ENCODE data around the gene HECW1. TPM values are rescaled to one million over a fixed set of nuclear protein-coding genes. Genes with fewer than 3 reads are reported as not detected.

The HECW1 gene
- total RNA-seq, 2 donors from 2014 or later = not detected

GRCh38 chr7:43379210-43379609 is 266.8 kb downstream of the HECW1 start:
- H3K9me3 Mint-ChIP-seq = peaks cover 0 to 8% of the 10 kb centered on the region in 2 donors
- ATAC-seq (no peak), DNase-seq (ENCODE audit: low spot score in 2 of 2) (no peak)
- H3K27ac Mint-ChIP-seq = no peak overlapping the region
- H3K36me3 Mint-ChIP-seq = peaks cover 0 to 5% of the 10 kb centered on the region in 2 donors

- Mint-ChIP-seq H3K9me3 (peaks cover 5 to 16% of the 10 kb centered on the region in 2 donors), H3K36me3 (peaks cover 0 to 27% of the 10 kb centered on the region in 2 donors), H3K27ac (no peak overlapping the region)
- DNase-seq (ENCODE audit: low spot score in 2 of 2) (no peak), ATAC-seq (no peak)
These were observed 272.3 kb downstream of the HECW1 start for GRCh38 chr7:43384616-43385308.

DNA sequence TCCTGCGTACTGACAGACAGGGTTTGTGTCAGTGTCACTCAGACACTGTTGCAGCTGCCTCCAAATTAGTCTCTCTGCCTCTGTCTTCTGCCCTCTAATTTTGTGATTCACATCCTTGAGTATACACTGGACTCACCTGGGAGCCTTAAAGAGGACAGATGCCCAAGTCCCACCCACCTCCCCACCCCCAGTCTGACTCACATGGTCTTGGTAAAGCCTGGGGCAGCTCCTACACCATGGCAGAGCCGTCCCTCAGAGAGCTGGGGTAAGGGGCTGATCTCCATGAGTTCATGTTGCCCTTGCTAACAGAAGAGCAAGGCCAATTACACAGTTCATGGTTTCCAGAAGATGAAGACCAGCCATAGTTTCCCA is 272.8 kb downstream of the HECW1 start:
- peaks cover 0 to 27% of the 10 kb centered on the region in 2 donors for H3K36me3 Mint-ChIP-seq
- no peak for ATAC-seq
- no peak for DNase-seq (ENCODE audit: low spot score in 2 of 2)
- peaks cover 5 to 16% of the 10 kb centered on the region in 2 donors for H3K9me3 Mint-ChIP-seq
- H3K27ac Mint-ChIP-seq = no peak overlapping the region

DNA sequence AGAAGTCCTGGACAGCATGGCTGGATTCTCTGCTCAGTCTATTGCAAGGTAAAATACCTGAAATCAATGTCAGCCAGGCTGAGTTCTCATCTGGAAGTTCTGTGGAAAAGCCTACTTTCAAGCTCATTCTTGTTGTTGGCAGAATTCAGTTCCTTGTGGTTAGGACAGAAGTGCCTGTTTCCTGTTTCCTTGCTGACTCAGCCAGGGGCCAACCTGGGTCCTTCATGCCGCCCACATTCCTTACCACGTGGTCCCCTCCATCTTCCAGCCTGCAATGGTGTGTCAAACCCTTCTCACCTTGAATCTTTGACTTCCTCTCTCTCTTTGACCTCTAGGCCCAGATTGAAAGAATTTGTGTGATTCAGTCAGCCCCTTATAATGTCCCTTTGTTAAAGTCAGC is 273.4 kb downstream of the HECW1 start:
- ATAC-seq = peak; percentile 38 to 75
- Mint-ChIP-seq H3K9me3 (peaks cover 5 to 16% of the 10 kb centered on the region in 2 donors), H3K36me3 (peaks cover 0 to 27% of the 10 kb centered on the region in 2 donors), H3K27ac (peak overlapping the region; percentile 45 to 75)
- no peak for DNase-seq (ENCODE audit: low spot score in 2 of 2)

DNA sequence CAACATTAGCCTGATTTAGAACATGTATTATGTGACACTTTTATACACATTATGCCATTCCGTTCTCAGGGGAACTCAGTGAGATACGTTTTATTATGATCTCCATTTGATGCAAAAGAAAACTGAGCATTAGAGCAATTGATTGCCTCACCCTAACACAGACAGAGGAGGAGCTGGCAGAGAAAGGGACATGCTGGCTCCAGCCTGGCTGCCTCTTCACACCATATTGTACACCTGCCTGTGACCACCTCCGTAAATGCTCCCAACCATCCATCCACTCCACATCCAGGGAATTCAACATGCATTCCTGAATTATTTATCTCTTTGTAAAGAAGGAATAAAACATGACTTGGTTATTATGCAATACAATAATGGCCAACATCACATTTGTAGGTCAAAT is 275.5 kb downstream of the HECW1 start:
- ATAC-seq (no peak), DNase-seq (ENCODE audit: low spot score in 2 of 2) (no peak)
- peak overlapping the region in 1 of 2 donors; percentile 46 for H3K27ac Mint-ChIP-seq
- peaks cover 5 to 16% of the 10 kb centered on the region in 2 donors for H3K9me3 Mint-ChIP-seq
- peaks cover 0 to 27% of the 10 kb centered on the region in 2 donors for H3K36me3 Mint-ChIP-seq

DNA sequence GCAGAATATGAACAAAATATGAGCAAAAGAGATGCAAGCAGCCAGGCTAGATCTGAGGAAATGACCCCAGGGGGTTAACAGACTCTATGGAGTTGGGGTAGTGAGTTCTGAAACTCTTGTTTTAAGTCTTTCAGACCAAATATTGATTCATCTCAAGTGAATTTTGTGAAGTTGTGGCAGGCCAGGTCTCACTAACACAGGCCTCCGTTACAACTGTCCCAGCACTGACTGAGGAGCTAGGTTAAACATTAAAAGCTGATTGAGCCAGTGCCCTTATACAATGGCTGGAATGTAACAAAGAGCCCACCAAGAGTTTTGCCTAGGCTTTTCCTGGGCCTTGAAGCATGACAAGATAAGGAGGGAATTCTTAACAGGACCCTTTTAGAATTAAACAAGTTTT is 278.1 kb downstream of the HECW1 start:
- Mint-ChIP-seq H3K36me3 (peaks cover 0 to 15% of the 10 kb centered on the region in 2 donors), H3K27ac (no peak overlapping the region), H3K9me3 (peaks cover 5 to 8% of the 10 kb centered on the region in 2 donors)
- DNase-seq (ENCODE audit: low spot score in 2 of 2) = no peak
- no peak for ATAC-seq

DNA sequence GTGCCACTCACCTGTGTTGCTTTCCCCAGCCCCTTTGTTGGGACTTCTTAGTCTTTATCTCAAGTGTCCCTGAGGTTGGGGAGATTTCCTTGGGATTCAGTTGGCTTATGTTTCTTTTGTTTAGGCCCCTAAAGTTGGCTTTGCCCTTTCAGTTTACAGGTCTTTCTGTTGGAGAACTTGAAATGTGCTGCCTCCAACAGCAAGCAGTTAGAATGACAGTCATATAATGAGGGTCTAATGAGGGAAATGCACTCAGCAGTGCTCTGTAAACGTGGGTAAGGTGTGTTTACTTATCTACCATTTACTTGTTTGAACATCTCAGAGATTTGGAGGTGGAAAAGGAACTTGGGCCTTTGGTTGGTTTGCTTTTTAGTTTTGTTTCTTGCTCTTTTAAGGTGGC is 279.1 kb downstream of the HECW1 start:
- ATAC-seq (no peak), DNase-seq (ENCODE audit: low spot score in 2 of 2) (no peak)
- H3K9me3 Mint-ChIP-seq = no peaks in the 10 kb centered on the region
- H3K27ac Mint-ChIP-seq = no peak overlapping the region
- peaks cover 0 to 7% of the 10 kb centered on the region in 2 donors for H3K36me3 Mint-ChIP-seq

DNA sequence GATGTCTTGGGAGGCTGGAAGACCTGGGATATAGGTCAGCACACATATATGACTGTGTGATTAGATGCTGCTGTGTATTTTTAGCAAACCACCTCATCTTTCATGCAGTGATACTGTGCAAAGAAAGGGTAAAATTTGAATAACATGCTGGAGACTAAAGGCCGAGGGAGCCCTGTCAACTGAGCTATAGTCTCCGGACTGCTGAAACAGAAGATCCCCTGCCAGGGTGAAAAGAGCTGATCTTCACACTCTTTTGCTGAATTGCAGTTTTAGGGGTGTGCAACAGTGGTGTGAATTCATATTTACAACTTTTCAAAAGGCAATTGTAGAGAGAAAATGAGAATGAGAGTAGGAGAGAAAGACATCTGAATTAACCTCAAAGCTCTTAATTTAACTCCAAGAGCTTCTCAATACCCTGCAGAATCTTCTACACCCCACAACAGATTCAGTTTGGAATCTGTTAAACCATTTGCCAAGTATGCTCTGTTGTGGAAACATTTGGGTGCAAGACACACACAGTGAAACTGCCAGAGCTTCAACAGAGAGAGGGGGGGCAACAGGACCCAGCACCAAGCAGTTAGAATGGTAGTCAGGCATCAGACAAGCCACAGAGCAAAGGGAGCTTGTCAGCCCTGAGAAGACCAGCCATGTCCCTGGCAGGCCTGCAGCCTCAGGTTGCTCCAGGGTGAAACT is 280.3 kb downstream of the HECW1 start:
- no peaks in the 10 kb centered on the region for H3K9me3 Mint-ChIP-seq
- H3K36me3 Mint-ChIP-seq = no peaks in the 10 kb centered on the region
- H3K27ac Mint-ChIP-seq = no peak overlapping the region
- DNase-seq (ENCODE audit: low spot score in 2 of 2) (no peak), ATAC-seq (no peak)

DNA sequence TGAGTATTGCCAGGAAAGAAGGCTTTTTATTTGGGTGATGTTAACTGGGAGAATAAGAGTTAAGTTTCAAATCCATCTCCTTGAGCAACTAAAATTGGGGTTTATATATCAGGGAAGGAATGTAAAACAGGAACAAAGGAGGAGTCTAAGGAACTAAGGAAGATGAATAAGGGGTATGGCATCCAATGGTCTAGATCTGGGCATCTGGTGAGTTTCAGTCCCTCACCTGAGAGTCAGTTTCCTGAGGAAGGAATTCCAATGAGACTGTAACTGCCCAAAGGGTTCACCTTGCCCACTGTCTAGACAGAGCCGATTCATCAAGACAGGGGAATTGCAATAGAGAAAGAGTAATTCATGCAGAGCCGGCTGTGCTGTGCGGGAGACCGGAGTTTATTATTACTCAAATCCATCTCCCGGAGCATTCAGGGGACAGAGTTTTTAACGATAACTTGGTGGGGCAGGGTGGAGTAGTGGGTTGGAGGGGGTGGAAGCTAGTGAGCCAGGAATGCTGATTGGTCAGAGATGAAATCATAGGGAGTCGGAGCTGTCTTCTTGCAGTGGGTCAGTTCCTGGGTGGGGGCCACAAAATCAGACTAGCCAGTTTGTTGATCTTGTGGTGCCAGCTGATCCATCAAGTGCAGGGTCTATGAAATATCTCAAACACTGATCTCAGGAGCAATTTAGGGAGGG is 282.1 kb downstream of the HECW1 start:
- Mint-ChIP-seq H3K36me3 (no peaks in the 10 kb centered on the region), H3K9me3 (no peaks in the 10 kb centered on the region), H3K27ac (no peak overlapping the region)
- DNase-seq (ENCODE audit: low spot score in 2 of 2) (no peak), ATAC-seq (no peak)

DNA sequence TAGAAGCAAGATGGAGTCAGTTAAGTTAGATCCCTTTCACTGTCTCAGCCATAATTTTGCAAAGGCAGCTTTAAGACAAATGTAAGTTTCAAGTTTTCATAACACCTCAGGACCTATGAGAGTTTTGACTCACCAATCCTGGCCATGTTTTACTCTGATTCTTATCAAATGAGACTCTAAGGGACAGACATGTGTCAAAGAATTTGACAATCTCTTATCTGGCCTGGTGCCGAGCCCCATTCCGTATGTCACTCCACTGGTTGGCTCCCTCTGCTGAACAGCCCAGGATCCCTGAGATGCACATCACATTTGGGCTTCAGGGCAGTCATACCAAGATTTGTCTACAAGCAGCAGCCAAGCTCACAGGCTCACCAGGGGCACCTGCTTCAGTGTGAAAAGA is 282.9 kb downstream of the HECW1 start:
- H3K27ac Mint-ChIP-seq = no peak overlapping the region
- H3K9me3 Mint-ChIP-seq = no peaks in the 10 kb centered on the region
- ATAC-seq = no peak
- no peak for DNase-seq (ENCODE audit: low spot score in 2 of 2)
- no peaks in the 10 kb centered on the region for H3K36me3 Mint-ChIP-seq

DNA sequence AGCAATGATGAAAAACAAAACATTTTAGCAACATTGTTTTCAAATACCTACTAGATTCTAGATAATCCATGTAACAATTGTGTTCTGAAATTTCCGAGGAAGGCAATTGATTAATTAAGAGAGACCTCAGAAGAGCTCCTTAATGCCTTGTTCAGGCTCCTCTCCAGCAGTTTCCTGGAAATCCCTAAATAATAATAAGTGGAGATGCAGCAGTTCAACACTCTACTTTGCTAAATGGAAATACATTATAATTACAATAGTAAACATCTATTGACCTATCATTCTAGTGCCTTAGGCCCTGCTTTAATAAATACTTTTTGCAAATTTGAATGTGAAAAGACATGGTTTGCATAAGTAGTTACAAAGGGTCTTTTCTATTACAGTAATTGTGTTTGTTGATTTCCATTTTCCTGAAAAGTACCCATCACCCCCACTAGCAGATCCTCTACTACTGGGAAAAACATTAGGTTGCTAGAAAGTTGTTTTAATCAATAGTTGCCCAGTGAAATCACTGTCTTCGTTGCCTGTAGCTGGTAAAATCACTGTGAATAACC is 283.8 kb downstream of the HECW1 start:
- no peaks in the 10 kb centered on the region for H3K36me3 Mint-ChIP-seq
- no peak for DNase-seq (ENCODE audit: low spot score in 2 of 2)
- H3K9me3 Mint-ChIP-seq = no peaks in the 10 kb centered on the region
- no peak for ATAC-seq
- H3K27ac Mint-ChIP-seq = no peak overlapping the region

DNA sequence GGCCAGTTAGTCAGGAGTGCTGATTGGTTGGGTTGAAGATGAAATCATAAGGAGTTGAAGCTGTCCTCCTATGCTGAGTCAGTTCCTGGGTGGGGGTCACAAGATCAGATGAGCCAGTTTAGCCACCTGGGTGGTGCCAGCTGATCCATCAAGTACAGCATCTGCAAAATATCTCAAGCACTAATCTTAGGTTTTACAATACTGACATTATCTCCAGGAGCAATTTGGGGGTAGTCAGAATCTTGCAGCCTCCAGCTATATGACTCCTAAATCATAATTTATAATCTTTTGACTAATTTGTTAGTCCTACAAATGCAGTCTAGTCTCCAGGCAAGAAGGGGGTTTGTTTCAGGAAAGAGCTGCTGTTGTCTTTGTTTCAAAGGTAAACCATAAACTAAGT is 286.4 kb downstream of the HECW1 start:
- H3K36me3 Mint-ChIP-seq = no peaks in the 10 kb centered on the region
- no peak for ATAC-seq
- no peak overlapping the region for H3K27ac Mint-ChIP-seq
- no peak for DNase-seq (ENCODE audit: low spot score in 2 of 2)
- H3K9me3 Mint-ChIP-seq = no peaks in the 10 kb centered on the region

DNA sequence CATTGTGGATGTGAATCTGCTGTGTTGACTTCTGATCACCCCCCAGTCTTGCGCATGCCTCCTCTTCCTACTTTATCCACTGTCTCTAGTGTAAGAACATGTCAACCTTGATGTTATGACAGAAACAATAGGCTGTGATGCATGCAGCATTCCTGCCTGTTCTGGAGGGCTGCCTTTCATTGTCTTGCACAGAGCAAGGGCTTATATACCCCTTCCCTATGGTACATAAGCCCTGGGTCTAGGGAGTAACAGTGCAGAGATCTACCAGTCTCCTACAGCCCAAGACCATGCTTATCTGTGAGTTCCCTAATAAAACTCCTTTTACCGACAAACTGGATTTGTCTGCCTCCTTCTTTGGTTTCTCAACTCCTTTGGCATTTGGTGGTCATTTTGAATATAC is 293.5 kb downstream of the HECW1 start:
- DNase-seq (ENCODE audit: low spot score in 2 of 2) = no peak
- Mint-ChIP-seq H3K27ac (no peak overlapping the region), H3K9me3 (no peaks in the 10 kb centered on the region), H3K36me3 (no peaks in the 10 kb centered on the region)
- ATAC-seq = no peak

DNA sequence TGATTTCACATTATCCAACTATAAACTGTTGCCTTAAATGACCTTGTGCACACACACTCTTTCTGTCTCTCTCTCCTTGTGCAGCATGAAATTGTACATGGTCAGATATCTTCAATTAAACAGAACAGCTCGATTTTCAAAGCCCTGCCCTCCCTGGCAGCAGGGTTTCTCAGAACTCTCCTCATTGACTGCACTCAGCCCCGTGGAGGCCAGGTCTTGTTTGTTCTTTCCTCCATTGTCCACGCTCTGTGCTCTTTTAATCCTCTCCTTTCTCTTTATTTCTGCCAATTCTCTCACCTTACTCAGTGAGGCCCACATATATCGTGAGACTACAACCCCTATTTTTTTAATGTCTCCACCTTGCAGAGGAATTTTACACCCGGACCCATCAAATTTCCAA is 294.5 kb downstream of the HECW1 start:
- Mint-ChIP-seq H3K9me3 (no peaks in the 10 kb centered on the region), H3K27ac (peak overlapping the region in 1 of 2 donors; percentile 0), H3K36me3 (no peaks in the 10 kb centered on the region)
- no peak for ATAC-seq
- DNase-seq (ENCODE audit: low spot score in 2 of 2) = no peak

GRCh38 chr7:43408981-43409380 is 296.5 kb downstream of the HECW1 start:
- DNase-seq (ENCODE audit: low spot score in 2 of 2) (no peak), ATAC-seq (no peak)
- Mint-ChIP-seq H3K36me3 (no peaks in the 10 kb centered on the region), H3K9me3 (no peaks in the 10 kb centered on the region), H3K27ac (no peak overlapping the region)

DNA sequence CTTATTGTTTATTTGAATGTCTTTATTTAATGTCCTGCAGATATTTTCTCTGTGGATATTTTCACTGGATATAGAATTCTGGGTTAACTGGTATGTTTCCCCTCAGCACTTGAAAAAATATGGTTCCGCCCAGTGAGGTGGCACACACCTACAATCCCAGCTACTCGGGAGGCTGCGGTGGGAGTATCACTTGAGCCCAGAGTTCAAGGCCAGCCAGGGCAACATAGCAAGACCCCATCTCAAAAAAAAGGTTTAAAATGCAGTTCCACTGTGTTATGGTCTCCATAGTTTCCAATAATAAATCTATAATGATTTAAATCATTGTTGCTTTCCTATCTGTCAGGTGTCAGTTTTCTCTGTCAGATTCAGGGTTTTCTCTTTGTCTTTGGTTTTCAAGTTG is 305.0 kb downstream of the HECW1 start:
- Mint-ChIP-seq H3K9me3 (no peaks in the 10 kb centered on the region), H3K27ac (no peak overlapping the region), H3K36me3 (peaks cover 0 to 10% of the 10 kb centered on the region in 2 donors)
- DNase-seq (ENCODE audit: low spot score in 2 of 2) = no peak
- no peak for ATAC-seq

DNA sequence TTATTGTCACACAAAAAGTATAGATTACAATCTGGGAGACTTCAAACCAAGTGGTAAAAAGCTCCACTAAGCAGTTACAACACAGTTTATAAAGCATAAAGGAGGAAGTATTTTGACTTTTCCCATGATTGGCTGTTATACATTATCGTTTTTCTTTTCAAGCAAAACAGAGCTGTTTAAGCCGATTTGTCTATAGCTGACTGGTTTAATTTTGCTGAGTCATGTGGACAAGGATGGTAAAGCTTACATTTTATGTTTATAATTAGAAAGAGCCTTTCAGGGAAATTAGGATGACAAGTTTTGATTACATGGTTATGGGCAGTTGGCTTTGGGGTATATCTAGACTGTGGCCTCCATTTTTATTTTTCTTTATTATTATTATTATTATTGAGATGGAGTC is 318.0 kb downstream of the HECW1 start:
- DNase-seq (ENCODE audit: low spot score in 2 of 2) (no peak), ATAC-seq (no peak)
- Mint-ChIP-seq H3K9me3 (peaks cover 5 to 6% of the 10 kb centered on the region in 2 donors), H3K27ac (no peak overlapping the region), H3K36me3 (no peaks in the 10 kb centered on the region)

Measured in activated naive CD4-positive, alpha-beta T cell treated with anti-CD3 and anti-CD28 coated beads, Interleukin-2, amount 50 U/mL, for 72 hours (primary cell).